H9 (cell line): ENCODE measurements around the gene DNAH8. TPM values are rescaled to one million over a fixed set of nuclear protein-coding genes. Genes with fewer than 3 reads are reported as not detected.

Experiments used
- DNase-seq: peaks from one replicate; pipeline ENCODE4 v3.0.0-alpha.2; 2017
- H2AFZ ChIP-seq: one replicate; pipeline ENCODE4 v1.6.1; 2013; ENCODE audit warnings: mild to moderate bottlenecking, low read length, control low read depth, moderate library complexity
- H2AK5ac ChIP-seq: 2 replicates; pipeline ENCODE4 v1.6.1; 2013; ENCODE audit warnings: low read length, control low read depth, mixed read lengths; ENCODE audit not compliant: insufficient read length
- H2BK120ac ChIP-seq: one replicate; pipeline ENCODE4 v1.6.1; 2013; ENCODE audit warnings: low read depth, mild to moderate bottlenecking, low read length, control low read depth, inconsistent platforms; ENCODE audit not compliant: poor library complexity, severe bottlenecking
- H2BK12ac ChIP-seq: 2 replicates; pipeline ENCODE4 v1.6.1; 2013; ENCODE audit warnings: low read length, control low read depth, mixed read lengths, low read depth; ENCODE audit not compliant: insufficient read length
- H2BK15ac ChIP-seq: 2 replicates; pipeline ENCODE4 v1.6.1; 2013; ENCODE audit warnings: low read depth, low read length, control low read depth
- H2BK20ac ChIP-seq: one replicate; pipeline ENCODE4 v1.6.1; 2013; ENCODE audit warnings: low read depth, mild to moderate bottlenecking, low read length, control low read depth, inconsistent platforms; ENCODE audit not compliant: poor library complexity, severe bottlenecking
- H2BK5ac ChIP-seq: 2 replicates; pipeline ENCODE4 v1.6.1; 2013; ENCODE audit warnings: low read length, control low read depth, mixed read lengths; ENCODE audit not compliant: insufficient read length
- H3K14ac ChIP-seq: 2 replicates; pipeline ENCODE4 v1.6.1; 2013; ENCODE audit warnings: low read length, control low read depth; ENCODE audit not compliant: insufficient read depth
- H3K18ac ChIP-seq: 2 replicates; pipeline ENCODE4 v1.6.1; 2013; ENCODE audit warnings: low read depth, mild to moderate bottlenecking, mixed read lengths, low read length, control low read depth; ENCODE audit not compliant: insufficient read length
- H3K23ac ChIP-seq: 2 replicates; pipeline ENCODE4 v1.6.1; 2013; ENCODE audit warnings: low read length, control low read depth, mixed read lengths, low read depth; ENCODE audit not compliant: insufficient read length
- H3K23me2 ChIP-seq: 2 replicates; pipeline ENCODE4 v1.6.1; 2013; ENCODE audit warnings: low read depth, mild to moderate bottlenecking, mixed read lengths, low read length, control low read depth; ENCODE audit not compliant: insufficient read length, poor library complexity, severe bottlenecking
- H3K27ac ChIP-seq: 2 replicates; pipeline ENCODE4 v1.5.1; 2013; ENCODE audit warnings: low read length, control low read depth, mixed read lengths, low read depth; ENCODE audit not compliant: insufficient read length
- H3K27me3 ChIP-seq: 2 replicates; pipeline ENCODE4 v1.6.1; 2013; ENCODE audit warnings: low read length, control low read depth, inconsistent platforms; ENCODE audit not compliant: insufficient read depth
- H3K4ac ChIP-seq: 2 replicates; pipeline ENCODE4 v1.6.1; 2013; ENCODE audit warnings: low read depth, mild to moderate bottlenecking, control low read depth, inconsistent platforms, low read length, moderate library complexity
- H3K4me1 ChIP-seq: 2 replicates; pipeline ENCODE4 v1.6.1; 2013; ENCODE audit warnings: low read length, control low read depth, inconsistent platforms; ENCODE audit not compliant: insufficient read depth
- H3K4me2 ChIP-seq: 2 replicates; pipeline ENCODE4 v1.6.1; 2013; ENCODE audit warnings: low read length, control low read depth, mixed read lengths; ENCODE audit not compliant: insufficient read length, insufficient read depth
- H3K56ac ChIP-seq: 2 replicates; pipeline ENCODE4 v1.6.1; 2013; ENCODE audit warnings: low read depth, mild to moderate bottlenecking, mixed read lengths, low read length, control low read depth; ENCODE audit not compliant: insufficient read length
- H3K79me1 ChIP-seq: 2 replicates; pipeline ENCODE4 v1.6.1; 2013; ENCODE audit warnings: low read depth, mild to moderate bottlenecking, moderate library complexity, low read length, control low read depth, inconsistent platforms; ENCODE audit not compliant: insufficient read depth, poor library complexity, severe bottlenecking
- H3K79me2 ChIP-seq: 2 replicates; pipeline ENCODE4 v1.6.1; 2013; ENCODE audit warnings: low read length, control low read depth, inconsistent platforms; ENCODE audit not compliant: insufficient read depth
- H3K9ac ChIP-seq: 2 replicates; pipeline ENCODE4 v1.6.1; 2013; ENCODE audit warnings: low read length, control low read depth, mixed read lengths; ENCODE audit not compliant: insufficient read length; ENCODE audit errors: extremely low read depth
- H3K9me3 ChIP-seq: one replicate; pipeline ENCODE4 v1.6.1; 2013; ENCODE audit warnings: low read depth, low read length, inconsistent platforms; ENCODE audit not compliant: control insufficient read depth
- H3T11ph ChIP-seq: one replicate; pipeline ENCODE4 v1.6.1; 2013; ENCODE audit warnings: mild to moderate bottlenecking, low read length, control low read depth, inconsistent platforms
- H4K20me1 ChIP-seq: one replicate; pipeline ENCODE4 v1.6.1; 2013; ENCODE audit not compliant: control insufficient read depth, insufficient read length, insufficient read depth
- H4K5ac ChIP-seq: 2 replicates; pipeline ENCODE4 v1.6.1; 2013; ENCODE audit warnings: low read depth, mild to moderate bottlenecking, mixed read lengths, low read length, control low read depth; ENCODE audit not compliant: insufficient read length
- H4K8ac ChIP-seq: replicated peaks from 2 replicates; pipeline ENCODE4 v1.6.1; 2013; ENCODE audit warnings: low read length, control low read depth, mixed read lengths, low read depth; ENCODE audit not compliant: insufficient read length
- H4K91ac ChIP-seq: 2 replicates; pipeline ENCODE4 v1.6.1; 2013; ENCODE audit warnings: low read depth, mild to moderate bottlenecking, moderate library complexity, mixed read lengths, low read length, control low read depth; ENCODE audit not compliant: insufficient read length
- H3K27ac Mint-ChIP-seq, 3 experiments: 2 replicates in 2 of 3; 3 replicates in 1 of 3; pipeline ENCODE4 v1.8.0; 2020 to 2021; ENCODE audit warnings: mixed read lengths in 3 of 3, mild to moderate bottlenecking in 1 of 3, moderate library complexity in 1 of 3
- H3K27me3 Mint-ChIP-seq: 2 replicates; pipeline ENCODE4 v1.8.0; 2021; ENCODE audit warnings: low read depth, mild to moderate bottlenecking, moderate library complexity, mixed read lengths
- H3K36me3 Mint-ChIP-seq, 3 experiments: 2 replicates in 2 of 3; 3 replicates in 1 of 3; pipeline ENCODE4 v1.8.0; 2020 to 2021; ENCODE audit warnings: low read depth in 3 of 3, mixed read lengths in 3 of 3; ENCODE audit not compliant: insufficient read depth in 1 of 3
- H3K4me1 Mint-ChIP-seq, 2 experiments: 2 replicates each; pipeline ENCODE4 v1.8.0; 2020; ENCODE audit warnings: mixed read lengths in 2 of 2
- H3K4me3 Mint-ChIP-seq, 2 experiments: 2 replicates in 1 of 2; 3 replicates in 1 of 2; pipeline ENCODE4 v1.8.0; 2020 to 2021; ENCODE audit warnings: mild to moderate bottlenecking in 2 of 2, mixed read lengths in 2 of 2, moderate library complexity in 1 of 2
- H3K9me3 Mint-ChIP-seq, 2 experiments: 2 replicates in 1 of 2; 3 replicates in 1 of 2; pipeline ENCODE4 v1.8.0; 2020; ENCODE audit warnings: mild to moderate bottlenecking in 2 of 2, mixed read lengths in 2 of 2, moderate library complexity in 1 of 2
- WGBS: extraction: QIAGEN DNeasy Blood & Tissue Kit; methylation state at CpG from one replicate; pipeline ENCODE4 v1.1.7; 2013; ENCODE audit warnings: missing lambda C conversion rate, low lambda C conversion rate, mixed read lengths; ENCODE audit not compliant: insufficient read length; ENCODE audit errors: extremely low coverage; 5-methylcytosine and 5-hydroxymethylcytosine counted together
- total RNA-seq: library from RNA; stranded (reverse); gene quantifications from 2 replicates; pipeline ENCODE4 v1.2.1, GENCODE V29; 2021
- TF ChIP-seq, protein P1 (sequence below): fragments of 200-600 bp; sonication (generic); conservative IDR thresholded peaks from 3 replicates; pipeline ENCODE4 v1.8.0; 2021; ENCODE audit warnings: antibody characterized with exemption, mild to moderate bottlenecking

The DNAH8 gene
- total RNA-seq, 1 experiment from 2014 or later, result not detected

- no peak overlapping the region for H2BK15ac ChIP-seq
- H3K4ac ChIP-seq, result no peak overlapping the region
- TF ChIP-seq, protein P1, sequence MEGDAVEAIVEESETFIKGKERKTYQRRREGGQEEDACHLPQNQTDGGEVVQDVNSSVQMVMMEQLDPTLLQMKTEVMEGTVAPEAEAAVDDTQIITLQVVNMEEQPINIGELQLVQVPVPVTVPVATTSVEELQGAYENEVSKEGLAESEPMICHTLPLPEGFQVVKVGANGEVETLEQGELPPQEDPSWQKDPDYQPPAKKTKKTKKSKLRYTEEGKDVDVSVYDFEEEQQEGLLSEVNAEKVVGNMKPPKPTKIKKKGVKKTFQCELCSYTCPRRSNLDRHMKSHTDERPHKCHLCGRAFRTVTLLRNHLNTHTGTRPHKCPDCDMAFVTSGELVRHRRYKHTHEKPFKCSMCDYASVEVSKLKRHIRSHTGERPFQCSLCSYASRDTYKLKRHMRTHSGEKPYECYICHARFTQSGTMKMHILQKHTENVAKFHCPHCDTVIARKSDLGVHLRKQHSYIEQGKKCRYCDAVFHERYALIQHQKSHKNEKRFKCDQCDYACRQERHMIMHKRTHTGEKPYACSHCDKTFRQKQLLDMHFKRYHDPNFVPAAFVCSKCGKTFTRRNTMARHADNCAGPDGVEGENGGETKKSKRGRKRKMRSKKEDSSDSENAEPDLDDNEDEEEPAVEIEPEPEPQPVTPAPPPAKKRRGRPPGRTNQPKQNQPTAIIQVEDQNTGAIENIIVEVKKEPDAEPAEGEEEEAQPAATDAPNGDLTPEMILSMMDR, result peak; percentile 83
- no peak overlapping the region for H3K56ac ChIP-seq
- H3K18ac ChIP-seq, result no peak overlapping the region
- Mint-ChIP-seq H3K36me3 (no peaks in the 10 kb centered on the region), H3K9me3 (no peaks in the 10 kb centered on the region), H3K4me1 (peaks cover 0 to 4% of the 10 kb centered on the region in 2 experiments; a peak in 3 of 4 replicates), H3K27ac (no peak overlapping the region), H3K4me3 (no peak overlapping the region), H3K27me3 (peaks cover 3% of the 10 kb centered on the region)
- no peak overlapping the region for H4K91ac ChIP-seq
- no peak overlapping the region for H2BK120ac ChIP-seq
- H4K20me1 ChIP-seq, result no peaks in the 10 kb centered on the region
- no peaks in the 10 kb centered on the region for H3K4me1 ChIP-seq
- H4K8ac ChIP-seq, result no peak overlapping the region
- H2BK20ac ChIP-seq, result no peak overlapping the region
- H3K27me3 ChIP-seq, result no peaks in the 10 kb centered on the region
- no peak overlapping the region for H3K27ac ChIP-seq
- H3T11ph ChIP-seq, result no peak overlapping the region
- H2BK5ac ChIP-seq, result no peak overlapping the region
- WGBS, result no CpG with 5 or more reads among the region's 3 CpGs
- no peak overlapping the region for H2AK5ac ChIP-seq
- no peak overlapping the region for H3K23ac ChIP-seq
- no peak overlapping the region for H3K9ac ChIP-seq
- no peaks in the 10 kb centered on the region for H3K23me2 ChIP-seq
- DNase-seq, result peak; percentile 74
- H3K14ac ChIP-seq, result no peak overlapping the region
- no peak overlapping the region for H4K5ac ChIP-seq
- no peak overlapping the region for H2AFZ ChIP-seq
- no peaks in the 10 kb centered on the region for H3K79me2 ChIP-seq
- no peak overlapping the region for H2BK12ac ChIP-seq
- no peak overlapping the region for H3K4me2 ChIP-seq
- H3K9me3 ChIP-seq, result no peaks in the 10 kb centered on the region
- no peaks in the 10 kb centered on the region for H3K79me1 ChIP-seq
Observed at GRCh38 chr6:38773338-38773737, 58.2 kb downstream of the DNAH8 start.
